Measurements from ENCODE around the gene CPPED1.

- TF ChIP-seq POLR2AphosphoS5 (IDR thresholded peaks at IDR 0.05; ENCODE audit: borderline replicate concordance, low read depth, low read length): no peak
- TF ChIP-seq FOXP2 (optimal IDR thresholded peaks at IDR 0.05; ENCODE audit: control extremely low read depth, extremely low read length, insufficient read depth): no peak
These were observed 50.3 kb downstream of the CPPED1 start for GRCh38 chr16:12753203-12754023.
